ENCODE results near the gene CNTN1. TPM values are rescaled to one million over a fixed set of nuclear protein-coding genes. Genes with fewer than 3 reads are reported as not detected.

CNTN1 gene
- total and polyA plus RNA-seq, 2 of the 8 experiments (the other 6 are each of a cell fraction or from before 2014, with no cell fraction given), result 7.2 to 21.8 TPM

GRCh38 chr12:40688085-40688725, 4.0 kb upstream of the CNTN1 start:
- H2BK15ac ChIP-seq (ENCODE audit: low read length), result no peak overlapping the region
- no peak overlapping the region for H3K18ac ChIP-seq (ENCODE audit: extremely low read depth, low read length)
- H3K4me3 ChIP-seq (ENCODE audit: extremely low read depth in 1 of 4, insufficient read depth in 2 of 4, low read depth in 3 of 4, low read length in 4 of 4), result no peak overlapping the region
- H3K27me3 ChIP-seq (replicated peaks in 1 of 4; ENCODE audit: control insufficient read depth in 3 of 4, extremely low read depth in 1 of 4, insufficient read depth in 3 of 4, low read length in 3 of 4), result peaks cover 0 to 2% (median 0%) of the 10 kb centered on the region in 4 experiments; a peak in 2 of 7 replicates
- H3K23ac ChIP-seq (ENCODE audit: insufficient read length), result no peak overlapping the region
- no peak overlapping the region for H3K27ac ChIP-seq (ENCODE audit: low read depth, low read length)
- H3K56ac ChIP-seq (replicated peaks; ENCODE audit: insufficient read length, low read depth, low read length), result no peak overlapping the region
- H3K79me1 ChIP-seq (ENCODE audit: low read depth, low read length), result no peaks in the 10 kb centered on the region
- no peaks in the 10 kb centered on the region for H4K20me1 ChIP-seq (replicated peaks in 1 of 2; ENCODE audit: control insufficient read depth in 1 of 2, insufficient read depth in 2 of 2, low read length in 2 of 2)
- H3K36me3 ChIP-seq (ENCODE audit: control insufficient read depth in 2 of 4, insufficient read depth in 4 of 4, low read length in 3 of 4), result no peaks in the 10 kb centered on the region
- TF ChIP-seq RFX5 (IDR thresholded peaks at IDR 0.05; ENCODE audit: borderline replicate concordance, low read depth, low read length) (no peak), ASH2L (IDR thresholded peaks at IDR 0.05; ENCODE audit: low read length) (no peak), SAP30 (IDR thresholded peaks at IDR 0.05; ENCODE audit: insufficient read depth, insufficient replicate concordance, low read length) (no peak), POLR2AphosphoS5 (IDR thresholded peaks at IDR 0.05; ENCODE audit: low read depth, low read length) (no peak), YY1 (IDR thresholded peaks at IDR 0.05; ENCODE audit: low read depth, low read length) (no peak), CTCF (IDR thresholded peaks at IDR 0.05; ENCODE audit: control extremely low read depth in 1 of 3, insufficient read depth in 1 of 3, low read depth in 1 of 3, low read length in 3 of 3) (no peak), RBBP5 (IDR thresholded peaks at IDR 0.05; ENCODE audit: borderline replicate concordance, low read depth, low read length) (no peak), SIRT6 (IDR thresholded peaks at IDR 0.05; ENCODE audit: low read length) (no peak), TBP (IDR thresholded peaks at IDR 0.05; ENCODE audit: low read depth, low read length) (no peak), SP4 (IDR thresholded peaks at IDR 0.05; ENCODE audit: low read length) (no peak)
- no peak overlapping the region for H2BK5ac ChIP-seq (ENCODE audit: low read depth, low read length)
- H2AK5ac ChIP-seq (ENCODE audit: low read depth, low read length), result no peak overlapping the region
- FAIRE-seq (no peak), DNase-seq (ENCODE audit: low read depth in 1 of 2, low spot score in 2 of 2) (no peak)
- H3K4ac ChIP-seq (replicated peaks; ENCODE audit: insufficient read length, low read depth, low read length), result no peak overlapping the region
- H3K4me1 ChIP-seq (replicated peaks in 1 of 4; ENCODE audit: control insufficient read depth in 3 of 4, insufficient read depth in 4 of 4, low read length in 3 of 4), result no peaks in the 10 kb centered on the region
- H4K5ac ChIP-seq (ENCODE audit: insufficient read length, low read depth, low read length), result no peak overlapping the region
- no peak overlapping the region for H3K4me2 ChIP-seq (ENCODE audit: insufficient read depth in 1 of 2, low read depth in 2 of 2, low read length in 2 of 2)
- H2BK20ac ChIP-seq (ENCODE audit: low read length), result no peak overlapping the region
- POLR2A ChIA-PET (ENCODE audit: partially characterized antibody), result no interaction called here
- H2BK12ac ChIP-seq (ENCODE audit: low read depth, low read length), result no peak overlapping the region
- CTCF ChIA-PET (ENCODE audit: partially characterized antibody), result interaction anchor here (2.6 kb wide), 1 partner anchor 233 kb away, joined by 6 read pairs; no protein-coding TSS in a partner anchor
- WGBS, 2 experiments (ENCODE audit: extremely low coverage in 1 of 2, insufficient coverage in 1 of 2, insufficient read length in 1 of 2, insufficient replicate concordance in 2 of 2, low coverage in 1 of 2, low lambda C conversion rate in 2 of 2, missing lambda C conversion rate in 1 of 2), result 87% methylated on average over 8 of the region's 8 CpGs; no CpG with 5 or more reads in 1 of the 2 experiments
- no peak overlapping the region for H3K9ac ChIP-seq (replicated peaks in 1 of 4; ENCODE audit: extremely low read depth in 1 of 4, low read depth in 3 of 4, low read length in 3 of 4)
- H2BK120ac ChIP-seq (replicated peaks; ENCODE audit: low read depth, low read length), result no peak overlapping the region
- peaks cover 11% of the 10 kb centered on the region for H3K23me2 ChIP-seq (ENCODE audit: low read depth, low read length)
- no peaks in the 10 kb centered on the region for H3K9me3 ChIP-seq (ENCODE audit: insufficient read depth in 2 of 2, low read depth in 1 of 2, low read length in 1 of 2)
- H2AFZ ChIP-seq (ENCODE audit: low read length), result peak overlapping the region; percentile 91
- H3K79me2 ChIP-seq (ENCODE audit: control insufficient read depth in 1 of 2, insufficient read depth in 2 of 2, low read length in 2 of 2), result no peaks in the 10 kb centered on the region
- no peak overlapping the region for H3K14ac ChIP-seq (ENCODE audit: insufficient read length)
- no peak overlapping the region for H4K8ac ChIP-seq (ENCODE audit: extremely low read depth, insufficient read depth, low read length)
- no peak overlapping the region for H4K91ac ChIP-seq (replicated peaks; ENCODE audit: insufficient read length, low read length)

All from H1 (cell line).